ENCODE data around the gene ZEB2.

ZEB2 gene

GRCh38 chr2:144471305-144472045, 48.4 kb downstream of the ZEB2 start:
- Histone ChIP-seq H3K9me3 (ENCODE audit: insufficient read depth, low read length) (no peaks in the 10 kb centered on the region), H3K9ac (ENCODE audit: low read length) (no peak overlapping the region; the same call in 1 of the 2 replicates), H3K9me2 (replicated peaks; ENCODE audit: insufficient read depth, low read length) (no peaks in the 10 kb centered on the region), H3K27ac (ENCODE audit: low read depth, low read length) (no peak overlapping the region), H3K27me3 (ENCODE audit: low read length) (no peaks in the 10 kb centered on the region), H3F3A (ENCODE audit: insufficient read depth) (peaks cover 7% of the 10 kb centered on the region; the same call in 1 of the 2 replicates), H3K4me2 (ENCODE audit: low read depth, low read length, poor library complexity, severe bottlenecking) (peak overlapping the region; percentile 44), H2AFZ (ENCODE audit: low read depth, low read length, severe bottlenecking) (no peak overlapping the region), H3K79me2 (ENCODE audit: insufficient read depth, low read length) (no peaks in the 10 kb centered on the region), H4K20me1 (ENCODE audit: low read depth, low read length) (no peaks in the 10 kb centered on the region), H3K36me3 (ENCODE audit: low read length) (no peaks in the 10 kb centered on the region), H3K4me3 (ENCODE audit: insufficient read depth, low read length, poor library complexity, severe bottlenecking) (peak overlapping the region; percentile 7)
- no peak for TF ChIP-seq CTCF (IDR thresholded peaks at IDR 0.05; ENCODE audit: insufficient read depth, low read length, poor library complexity, severe bottlenecking)
- TF ChIP-seq EZH2phosphoT487 (conservative IDR thresholded peaks at IDR 0.05; ENCODE audit: low read length): no peak

DNA sequence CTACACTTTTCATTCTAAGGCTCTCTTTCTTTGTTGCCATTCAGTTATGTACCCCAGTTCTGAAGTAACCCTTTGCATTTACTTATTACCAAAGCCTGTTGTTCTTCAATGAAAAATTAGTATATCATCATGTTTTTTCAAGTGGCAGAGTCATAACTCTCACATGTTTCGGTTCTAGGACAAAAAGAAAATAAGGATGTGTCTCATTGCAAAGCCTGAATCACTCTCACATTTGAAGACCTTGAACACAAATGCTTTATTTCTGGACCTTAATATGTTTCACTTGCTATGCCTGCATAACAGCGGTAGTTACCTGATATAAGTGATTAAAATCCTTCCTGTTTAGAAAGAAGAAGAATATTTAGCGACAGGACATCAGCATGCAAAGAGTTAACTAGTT, 49.1 kb downstream of the ZEB2 start:
- Histone ChIP-seq H3K27me3 (ENCODE audit: low read length) (no peaks in the 10 kb centered on the region), H3K9me2 (replicated peaks; ENCODE audit: insufficient read depth, low read length) (no peaks in the 10 kb centered on the region), H2AFZ (ENCODE audit: low read depth, low read length, severe bottlenecking) (no peak overlapping the region), H3K27ac (ENCODE audit: low read depth, low read length) (no peak overlapping the region), H4K20me1 (ENCODE audit: low read depth, low read length) (no peaks in the 10 kb centered on the region), H3K9me3 (ENCODE audit: insufficient read depth, low read length) (no peaks in the 10 kb centered on the region), H3K4me3 (ENCODE audit: insufficient read depth, low read length, poor library complexity, severe bottlenecking) (peak overlapping the region; percentile 7), H3K9ac (ENCODE audit: low read length) (no peak overlapping the region; the same call in 1 of the 2 replicates), H3K36me3 (ENCODE audit: low read length) (no peaks in the 10 kb centered on the region), H3K4me2 (ENCODE audit: low read depth, low read length, poor library complexity, severe bottlenecking) (peak overlapping the region; percentile 44), H3K79me2 (ENCODE audit: insufficient read depth, low read length) (no peaks in the 10 kb centered on the region), H3F3A (ENCODE audit: insufficient read depth) (peaks cover 7% of the 10 kb centered on the region; the same call in 1 of the 2 replicates)
- TF ChIP-seq EZH2phosphoT487 (conservative IDR thresholded peaks at IDR 0.05; ENCODE audit: low read length) (no peak), CTCF (IDR thresholded peaks at IDR 0.05; ENCODE audit: insufficient read depth, low read length, poor library complexity, severe bottlenecking) (no peak)

GRCh38 chr2:144470334-144470733, 49.6 kb downstream of the ZEB2 start:
- H3K4me3 ChIP-seq (ENCODE audit: insufficient read depth, low read length, poor library complexity, severe bottlenecking): no peak overlapping the region
- no peak overlapping the region for H3K27ac ChIP-seq (ENCODE audit: low read depth, low read length)
- H3K9me2 ChIP-seq (replicated peaks; ENCODE audit: insufficient read depth, low read length): no peaks in the 10 kb centered on the region
- H3F3A ChIP-seq (ENCODE audit: insufficient read depth): peaks cover 7% of the 10 kb centered on the region; the same call in 1 of the 2 replicates
- TF ChIP-seq CTCF (IDR thresholded peaks at IDR 0.05; ENCODE audit: insufficient read depth, low read length, poor library complexity, severe bottlenecking) (no peak), EZH2phosphoT487 (conservative IDR thresholded peaks at IDR 0.05; ENCODE audit: low read length) (no peak)
- H2AFZ ChIP-seq (ENCODE audit: low read depth, low read length, severe bottlenecking): no peak overlapping the region
- H4K20me1 ChIP-seq (ENCODE audit: low read depth, low read length): no peaks in the 10 kb centered on the region
- H3K27me3 ChIP-seq (ENCODE audit: low read length): no peaks in the 10 kb centered on the region
- H3K9ac ChIP-seq (ENCODE audit: low read length): no peak overlapping the region
- H3K79me2 ChIP-seq (ENCODE audit: insufficient read depth, low read length): no peaks in the 10 kb centered on the region
- no peaks in the 10 kb centered on the region for H3K9me3 ChIP-seq (ENCODE audit: insufficient read depth, low read length)
- H3K4me2 ChIP-seq (ENCODE audit: low read depth, low read length, poor library complexity, severe bottlenecking): peak overlapping the region; percentile 44
- H3K36me3 ChIP-seq (ENCODE audit: low read length): no peaks in the 10 kb centered on the region

Measured in SU-DHL-6 (cell line).